Thyroid gland (tissue), 4 donors: Measurements from ENCODE around the gene PFN3. TPM values are rescaled to one million over a fixed set of nuclear protein-coding genes. Genes with fewer than 3 reads are reported as not detected.

Experiments
- DNase-seq, 2 donors: peaks; one replicate each; pipeline ENCODE4 v3.0.0-alpha.2; 2019
- H3K27ac ChIP-seq, 3 donors: fragments of 200-600 bp; sonication (generic); 1 replicate in 2 of 3; 2 replicates in 1 of 3; pipeline ENCODE4 v1.5.1; 2016 to 2019; ENCODE audit warnings: mild to moderate bottlenecking in 1 of 3, moderate library complexity in 1 of 3
- H3K27me3 ChIP-seq: fragments of 200-600 bp; sonication (generic); one replicate; pipeline ENCODE4 v1.5.1; 2019
- H3K36me3 ChIP-seq, 2 donors: fragments of 200-600 bp; sonication (generic); one replicate each; pipeline ENCODE4 v1.5.1; 2016 to 2019
- H3K4me1 ChIP-seq, 2 donors: fragments of 200-600 bp; sonication (generic); one replicate each; pipeline ENCODE4 v1.5.1; 2017 to 2019
- H3K4me3 ChIP-seq, 3 donors: fragments of 200-600 bp; sonication (generic); replicated peaks in 1 of 3; 1 replicate in 2 of 3; 2 replicates in 1 of 3; pipeline ENCODE4 v1.5.1; 2016; ENCODE audit warnings: mild to moderate bottlenecking in 1 of 3
- H3K9me3 ChIP-seq: fragments of 200-600 bp; sonication (generic); one replicate; pipeline ENCODE4 v1.5.1; 2017
- CTCF ChIP-seq, 6 experiments: fragments of 200-600 bp in 3 of 6; fragments of 450-650 bp in 3 of 6; sonication (generic) in 3 of 6; IDR thresholded peaks; one replicate each; pipeline ENCODE4 v1.5.1; 2016 to 2019; ENCODE audit warnings: antibody characterized with exemption in 6 of 6, mild to moderate bottlenecking in 2 of 6, inconsistent platforms in 1 of 6, moderate library complexity in 1 of 6
- POLR2A ChIP-seq, 2 donors: fragments of 450-650 bp; IDR thresholded peaks; one replicate each; pipeline ENCODE4 v1.6.1; 2017; ENCODE audit warnings: antibody characterized with exemption in 2 of 2, mild to moderate bottlenecking in 2 of 2, moderate library complexity in 1 of 2
- WGBS, 2 donors: methylation state at CpG; one replicate each; pipeline ENCODE4 v1.1.5; 2017; 5-methylcytosine and 5-hydroxymethylcytosine counted together
- intact Hi-C: fragments of 100-400 bp; cut with DNase I; formaldehyde crosslinking; loops from one replicate; pipeline ENCODE4 v1.15.1; 2023
- total RNA-seq, 4 donors: library from RNA; depleted of rRNA; stranded (reverse); fragments of >200 nt; gene quantifications; one replicate each; pipeline ENCODE4 v1.2.3, GENCODE V29; 2016

PFN3 gene
- total RNA-seq, 4 donors from 2014 or later, result not detected

DNA sequence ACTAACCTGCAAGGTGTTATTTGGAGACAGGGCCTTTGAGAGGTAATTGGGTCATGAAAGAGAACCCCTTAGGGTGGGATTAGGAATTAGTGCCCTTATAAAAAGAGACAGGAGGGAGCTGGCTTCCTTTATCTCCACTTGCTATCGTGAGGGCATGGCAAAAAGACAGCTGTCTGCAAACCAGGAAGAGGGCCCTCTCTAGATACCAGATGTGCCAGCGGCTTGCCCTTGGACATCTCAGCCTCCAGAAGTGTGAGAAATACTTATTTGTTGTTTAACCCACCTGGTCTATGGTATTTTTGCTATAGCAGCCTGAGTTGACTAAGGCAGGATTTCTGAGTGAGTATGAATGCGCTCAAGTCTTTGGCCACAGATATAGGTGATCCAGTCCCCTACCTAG is 43.7 kb downstream of the PFN3 start:
- Histone ChIP-seq H3K9me3 (no peaks in the 10 kb centered on the region), H3K36me3 (no peaks in the 10 kb centered on the region), H3K4me3 (no peak overlapping the region), H3K4me1 (peaks cover 0 to 9% of the 10 kb centered on the region in 2 donors), H3K27me3 (no peaks in the 10 kb centered on the region), H3K27ac (no peak overlapping the region)
- intact Hi-C loops, result no loop called here
- TF ChIP-seq CTCF (IDR thresholded peaks at IDR 0.05), result no peak
- TF ChIP-seq POLR2A (IDR thresholded peaks at IDR 0.05), result no peak
- no peak for DNase-seq
- WGBS, 2 donors, result 62 to 80% methylated on average over 3 of the region's 3 CpGs

DNA sequence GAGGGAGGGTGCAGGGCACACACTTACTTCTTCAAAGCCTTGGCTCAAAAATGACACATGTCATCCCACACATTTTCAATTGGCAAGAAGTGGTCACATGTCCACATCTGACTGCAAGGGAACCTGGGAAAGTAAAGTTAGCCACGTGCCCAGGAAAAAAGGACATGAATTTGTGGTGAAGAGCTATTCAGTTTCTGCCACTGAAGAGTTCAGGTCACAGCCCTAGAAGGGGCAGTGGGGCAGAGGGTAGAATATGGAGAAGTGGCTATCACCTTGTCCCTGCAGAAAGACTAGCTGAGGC is 44.6 kb downstream of the PFN3 start:
- 5 to 8% methylated on average over 1 of the region's 1 CpG for WGBS, 2 donors
- intact Hi-C loops, result no loop called here
- H3K36me3 ChIP-seq, result no peaks in the 10 kb centered on the region
- no peak for TF ChIP-seq POLR2A (IDR thresholded peaks at IDR 0.05)
- TF ChIP-seq CTCF (IDR thresholded peaks at IDR 0.05), result no peak
- H3K4me1 ChIP-seq, result peaks cover 2 to 6% of the 10 kb centered on the region in 2 donors
- H3K4me3 ChIP-seq, result no peak overlapping the region
- H3K27me3 ChIP-seq, result no peaks in the 10 kb centered on the region
- DNase-seq, result no peak
- H3K27ac ChIP-seq, result no peak overlapping the region
- no peaks in the 10 kb centered on the region for H3K9me3 ChIP-seq

GRCh38 chr5:177355162-177355867 is 45.1 kb downstream of the PFN3 start:
- Histone ChIP-seq H3K36me3 (no peaks in the 10 kb centered on the region), H3K4me1 (peaks cover 7 to 11% of the 10 kb centered on the region in 2 donors), H3K9me3 (no peaks in the 10 kb centered on the region), H3K27ac (no peak overlapping the region), H3K4me3 (no peak overlapping the region), H3K27me3 (no peaks in the 10 kb centered on the region)
- no peak for DNase-seq
- TF ChIP-seq POLR2A (IDR thresholded peaks at IDR 0.05), result no peak
- TF ChIP-seq CTCF (IDR thresholded peaks at IDR 0.05), result no peak
- WGBS, 2 donors, result 100% methylated on average over 1 of the region's 1 CpG
- intact Hi-C loops, result no loop called here

GRCh38 chr5:177354711-177355110 is 45.8 kb downstream of the PFN3 start:
- H3K27me3 ChIP-seq, result no peaks in the 10 kb centered on the region
- no peak overlapping the region for H3K4me3 ChIP-seq
- H3K27ac ChIP-seq, result no peak overlapping the region
- intact Hi-C loops, result loop anchor here (5.0 kb wide), 1 partner anchor 42 kb away; the partner anchor contains the start of gene MXD3
- H3K4me1 ChIP-seq, result peaks cover 13 to 17% of the 10 kb centered on the region in 2 donors
- no peaks in the 10 kb centered on the region for H3K9me3 ChIP-seq
- 65 to 88% methylated on average over 3 of the region's 3 CpGs for WGBS, 2 donors
- no peak for TF ChIP-seq POLR2A (IDR thresholded peaks at IDR 0.05)
- no peak for TF ChIP-seq CTCF (IDR thresholded peaks at IDR 0.05)
- no peaks in the 10 kb centered on the region for H3K36me3 ChIP-seq
- no peak for DNase-seq

DNA sequence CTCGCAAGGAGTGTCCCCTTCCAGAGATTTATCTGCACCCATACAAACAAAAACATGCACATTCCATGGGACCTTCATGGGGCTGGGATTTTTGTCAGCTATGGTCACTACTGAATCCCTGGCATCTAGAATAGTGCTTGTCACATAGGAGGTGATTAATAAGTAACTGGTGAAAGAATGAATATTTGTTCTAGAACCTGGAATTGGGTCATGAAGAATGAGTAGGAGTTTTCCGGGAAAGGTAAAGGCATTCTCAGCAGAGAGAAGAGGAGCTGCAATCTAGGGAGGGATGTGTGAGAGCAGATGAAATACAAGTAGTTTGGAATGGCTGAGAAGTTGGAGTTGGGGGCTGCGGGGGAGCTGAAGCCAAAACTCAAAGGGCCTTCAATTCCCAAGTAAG is 46.2 kb downstream of the PFN3 start:
- no peak for DNase-seq
- Histone ChIP-seq H3K36me3 (no peaks in the 10 kb centered on the region), H3K4me1 (peaks cover 14 to 21% of the 10 kb centered on the region in 2 donors), H3K4me3 (no peak overlapping the region), H3K27me3 (no peaks in the 10 kb centered on the region), H3K27ac (no peak overlapping the region), H3K9me3 (no peaks in the 10 kb centered on the region)
- TF ChIP-seq CTCF (IDR thresholded peaks at IDR 0.05) (no peak), POLR2A (IDR thresholded peaks at IDR 0.05) (no peak)
- WGBS, 2 donors, result 88 to 93% methylated on average over 3 of the region's 3 CpGs
- intact Hi-C loops, result loop anchor here (5.0 kb wide), 1 partner anchor 42 kb away; the partner anchor contains the start of gene MXD3
